Spleen (tissue), 7 donors: Measurements from ENCODE around the gene HOXA2.

ENCODE experiments used
- POLR2A ChIP-seq, 3 donors: fragments of 450-650 bp; IDR thresholded peaks; one replicate each; pipeline ENCODE4 v1.5.1; 2017; ENCODE audit warnings: antibody characterized with exemption in 3 of 3, mild to moderate bottlenecking in 1 of 3
- POLR2AphosphoS5 ChIP-seq, 3 donors: sonication (generic); formaldehyde crosslinking; IDR thresholded peaks; one replicate each; pipeline ENCODE4 v1.5.1; 2017; ENCODE audit warnings: antibody characterized with exemption in 3 of 3
- TF ChIP-seq, protein P1 (sequence below), 11 experiments: fragments of 200-600 bp in 7 of 11; fragments of 450-650 bp in 4 of 11; sonication (generic) in 4 of 11; IDR thresholded peaks in 8 of 11; conservative IDR thresholded peaks in 3 of 11; 1 replicate in 7 of 11; 2 replicates in 4 of 11; pipeline versions ENCODE4 v1.4.0 to v1.8.0; 2016 to 2021; ENCODE audit warnings: antibody characterized with exemption in 11 of 11, inconsistent platforms in 4 of 11, mild to moderate bottlenecking in 1 of 11
- donor health status: DM: no; HTN: no; CAD: no; lungs with moderate emphysema.
- donor health status: DM: no; HTN: no; CAD: no.
- donor health status: DM: no; HTN: no; CAD: no.

DNA sequence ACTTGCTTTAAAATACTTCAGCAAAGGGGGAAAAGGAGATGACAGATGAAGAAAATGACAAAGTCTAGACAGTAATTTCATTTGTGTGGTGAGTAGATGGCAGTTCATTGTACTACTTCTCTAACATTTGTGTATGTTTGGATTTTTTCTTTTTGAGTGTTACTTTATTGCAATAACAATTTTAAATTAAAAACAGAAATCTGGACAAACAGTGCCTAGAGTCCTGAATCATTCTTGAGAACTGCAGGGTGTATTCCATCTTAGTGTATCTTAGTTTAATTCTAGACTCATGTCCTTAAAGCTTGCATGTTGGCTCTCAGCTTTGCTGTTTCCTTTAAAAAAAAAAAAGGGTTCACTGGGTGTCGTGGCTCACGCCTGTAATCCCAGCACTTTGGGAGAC is 37.8 kb downstream of the HOXA2 start:
- TF ChIP-seq, protein P1, sequence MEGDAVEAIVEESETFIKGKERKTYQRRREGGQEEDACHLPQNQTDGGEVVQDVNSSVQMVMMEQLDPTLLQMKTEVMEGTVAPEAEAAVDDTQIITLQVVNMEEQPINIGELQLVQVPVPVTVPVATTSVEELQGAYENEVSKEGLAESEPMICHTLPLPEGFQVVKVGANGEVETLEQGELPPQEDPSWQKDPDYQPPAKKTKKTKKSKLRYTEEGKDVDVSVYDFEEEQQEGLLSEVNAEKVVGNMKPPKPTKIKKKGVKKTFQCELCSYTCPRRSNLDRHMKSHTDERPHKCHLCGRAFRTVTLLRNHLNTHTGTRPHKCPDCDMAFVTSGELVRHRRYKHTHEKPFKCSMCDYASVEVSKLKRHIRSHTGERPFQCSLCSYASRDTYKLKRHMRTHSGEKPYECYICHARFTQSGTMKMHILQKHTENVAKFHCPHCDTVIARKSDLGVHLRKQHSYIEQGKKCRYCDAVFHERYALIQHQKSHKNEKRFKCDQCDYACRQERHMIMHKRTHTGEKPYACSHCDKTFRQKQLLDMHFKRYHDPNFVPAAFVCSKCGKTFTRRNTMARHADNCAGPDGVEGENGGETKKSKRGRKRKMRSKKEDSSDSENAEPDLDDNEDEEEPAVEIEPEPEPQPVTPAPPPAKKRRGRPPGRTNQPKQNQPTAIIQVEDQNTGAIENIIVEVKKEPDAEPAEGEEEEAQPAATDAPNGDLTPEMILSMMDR (IDR thresholded peaks at IDR 0.05 in 8 of 11, conservative IDR thresholded peaks at IDR 0.05 in 3 of 11): no peak
- TF ChIP-seq POLR2A (IDR thresholded peaks at IDR 0.05) (no peak), POLR2AphosphoS5 (IDR thresholded peaks at IDR 0.05) (no peak)
